Astrocyte of the spinal cord (primary cell): ENCODE measurements around the gene HBG2.

Experiments
- DNase-seq: peaks from one replicate; pipeline ENCODE4 v3.0.0; 2011; ENCODE audit warnings: low read depth, low spot score
- H3K4me3 ChIP-seq: 2 replicates; pipeline ENCODE4 v1.5.1; 2011; ENCODE audit warnings: low read depth, mild to moderate bottlenecking, low read length, moderate library complexity
- CTCF ChIP-seq: IDR thresholded peaks from 2 replicates; pipeline ENCODE4 v1.5.1; 2012; ENCODE audit warnings: low read depth, mild to moderate bottlenecking, low read length, inconsistent platforms
- in situ Hi-C: cut with HindIII; loops from 2 replicates; pipeline ENCODE4 v1.10.0; 2017; ENCODE audit warnings: low sequenced_read_pairs

Gene HBG2

GRCh38 chr11:5238486-5238885 is 16.1 kb downstream of the HBG2 start:
- no peak for DNase-seq
- TF ChIP-seq CTCF, result no peak
- no peak overlapping the region for H3K4me3 ChIP-seq
- in situ Hi-C loops, result no loop called here

GRCh38 chr11:5237420-5237819 is 17.2 kb downstream of the HBG2 start:
- no peak for TF ChIP-seq CTCF
- in situ Hi-C loops, result no loop called here
- no peak for DNase-seq
- H3K4me3 ChIP-seq, result no peak overlapping the region

DNA sequence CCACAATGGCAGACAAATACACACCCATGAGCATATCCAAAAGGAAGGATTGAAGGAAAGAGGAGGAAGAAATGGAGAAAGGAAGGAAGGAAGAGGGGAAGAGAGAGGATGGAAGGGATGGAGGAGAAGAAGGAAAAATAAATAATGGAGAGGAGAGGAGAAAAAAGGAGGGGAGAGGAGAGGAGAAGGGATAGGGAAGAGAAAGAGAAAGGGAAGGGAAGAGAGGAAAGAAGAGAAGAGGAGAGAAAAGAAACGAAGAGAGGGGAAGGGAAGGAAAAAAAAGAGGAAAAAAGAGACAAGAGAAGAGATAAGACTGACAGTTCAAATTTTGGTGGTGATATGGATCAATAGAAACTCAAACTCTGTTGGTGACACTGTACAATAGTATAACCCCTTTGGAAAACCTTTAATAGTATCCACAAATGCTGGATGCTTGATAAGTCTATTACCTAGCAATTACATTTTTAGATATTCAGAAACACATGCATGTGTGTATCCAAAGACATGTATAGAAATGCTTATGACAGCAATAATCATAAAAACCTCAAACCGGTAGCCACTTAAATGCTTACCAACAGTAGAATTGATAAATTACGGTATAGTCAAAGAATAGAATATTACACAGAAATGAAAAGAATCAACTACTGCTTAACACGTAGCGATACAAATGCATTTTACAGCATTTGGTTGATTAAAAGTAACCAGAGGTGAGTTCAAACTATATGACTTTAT is 19.1 kb downstream of the HBG2 start:
- TF ChIP-seq CTCF, result no peak
- DNase-seq, result no peak
- H3K4me3 ChIP-seq, result no peak overlapping the region
- in situ Hi-C loops, result no loop called here

- no peak within 1 kb of the TSS for H3K4me3 ChIP-seq
- in situ Hi-C loops, result no loop called here
- peak; percentile 10 for DNase-seq
- TF ChIP-seq CTCF, result no peak
Measured at GRCh38 chr11:5234381-5234834, 20.2 kb downstream of the HBG2 start, which contains the start of gene HBD. Gene HBD (minus strand): TSS chr11:5234483. CDS start chr11:5234433, 50 bp downstream.

DNA sequence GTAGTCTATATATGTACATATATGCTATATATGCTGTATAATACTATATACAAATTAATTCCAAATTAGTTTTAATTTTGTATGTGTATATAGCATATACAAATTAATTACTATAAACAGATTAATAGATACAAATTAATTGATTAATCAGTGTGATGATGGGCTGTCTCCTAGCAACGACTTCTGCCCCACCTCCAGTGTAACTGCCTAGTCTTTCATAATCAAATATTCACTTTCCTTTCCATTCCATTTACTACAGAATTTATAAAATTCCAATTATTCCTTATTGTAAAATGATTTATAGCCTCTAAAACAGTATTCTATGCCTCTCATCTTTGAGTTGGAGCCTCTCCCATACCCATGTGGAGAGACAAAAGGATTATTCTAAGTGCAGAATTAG is 21.3 kb downstream of the HBG2 start:
- no peak for DNase-seq
- no peak for TF ChIP-seq CTCF
- in situ Hi-C loops, result no loop called here
- H3K4me3 ChIP-seq, result no peak overlapping the region

DNA sequence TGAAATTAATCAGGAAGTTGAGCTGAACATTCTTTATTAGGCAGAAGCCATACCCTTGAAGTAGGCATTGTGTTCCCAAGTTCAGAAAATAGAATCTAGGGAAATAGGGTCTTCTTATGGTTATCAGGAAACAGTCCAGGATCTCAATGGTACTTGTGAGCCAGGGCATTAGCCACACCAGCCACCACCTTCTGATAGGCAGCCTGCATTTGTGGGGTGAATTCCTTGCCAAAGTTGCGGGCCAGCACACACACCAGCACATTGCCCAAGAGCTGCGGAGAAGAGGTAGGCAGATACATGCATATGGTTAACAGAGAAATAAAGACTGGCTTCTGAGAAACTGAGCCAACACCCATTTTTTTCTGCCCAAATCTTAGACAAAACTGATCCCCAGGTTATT is 21.8 kb downstream of the HBG2 start:
- no peak overlapping the region for H3K4me3 ChIP-seq
- in situ Hi-C loops, result no loop called here
- no peak for DNase-seq
- no peak for TF ChIP-seq CTCF
